Lower lobe of right lung (tissue), 2 donors: Measurements from ENCODE around the gene ARHGAP23. TPM values are rescaled to one million over a fixed set of nuclear protein-coding genes. Genes with fewer than 3 reads are reported as not detected.
A peak's percentile ranks its signal among the peaks of the same experiment; 100 is the strongest.

Source experiments
- ATAC-seq, 2 donors: fragments of 200-7000 bp; cut with Tn5 transposase; one replicate each; pipeline ENCODE4 v1.9.1; 2020 to 2022; ENCODE audit warnings: mild to moderate bottlenecking in 2 of 2, moderate library complexity in 2 of 2
- DNase-seq: peaks from one replicate; pipeline ENCODE4 v3.0.0-alpha.2; 2020
- H3K27ac ChIP-seq: fragments of 200-600 bp; one replicate; pipeline ENCODE4 v1.8.0; 2022
- H3K27me3 ChIP-seq: fragments of 200-600 bp; one replicate; pipeline ENCODE4 v1.8.0; 2022; ENCODE audit warnings: low read depth
- H3K36me3 ChIP-seq: fragments of 200-600 bp; one replicate; pipeline ENCODE4 v1.8.0; 2022; ENCODE audit warnings: mild to moderate bottlenecking
- H3K4me1 ChIP-seq: fragments of 200-600 bp; one replicate; pipeline ENCODE4 v1.8.0; 2022
- H3K4me3 ChIP-seq: fragments of 200-600 bp; one replicate; pipeline ENCODE4 v1.8.0; 2022; ENCODE audit warnings: mild to moderate bottlenecking
- H3K9me3 ChIP-seq: fragments of 200-600 bp; one replicate; pipeline ENCODE4 v1.8.0; 2022
- CTCF ChIP-seq: fragments of 200-600 bp; IDR thresholded peaks from one replicate; pipeline ENCODE4 v1.8.0; 2022; ENCODE audit warnings: antibody characterized with exemption, mild to moderate bottlenecking
- intact Hi-C: fragments of 100-400 bp; cut with DNase I; formaldehyde crosslinking; loops from one replicate; pipeline ENCODE4 v1.11.0; 2022
- total RNA-seq: library from RNA; stranded (reverse); fragmentation: NEBNext Ultra II Directional; extraction: Animal tissue kit (Norgen Biotek cat#: 25700); gene quantifications from one replicate; pipeline ENCODE4 v1.2.1, GENCODE V29; 2021
- donor health status: DM: no; HTN: yes; CAD: no; lungs with severe emphysema.

The ARHGAP23 gene
- total RNA-seq, 1 donor from 2014 or later: 48.4 TPM

GRCh38 chr17:38448208-38448771, 20.0 kb downstream of the ARHGAP23 start:
- Histone ChIP-seq H3K27ac (peak overlapping the region; percentile 68), H3K4me1 (peaks cover 58% of the 10 kb centered on the region), H3K9me3 (no peaks in the 10 kb centered on the region), H3K27me3 (peaks cover 8% of the 10 kb centered on the region), H3K4me3 (no peak overlapping the region), H3K36me3 (no peaks in the 10 kb centered on the region)
- DNase-seq (no peak), ATAC-seq (no peak)
- intact Hi-C loops: no loop called here
- no peak for TF ChIP-seq CTCF

- no peak for TF ChIP-seq CTCF
- H3K36me3 ChIP-seq: no peaks in the 10 kb centered on the region
- peak overlapping the region; percentile 68 for H3K27ac ChIP-seq
- H3K27me3 ChIP-seq: peaks cover 12% of the 10 kb centered on the region
- peaks cover 52% of the 10 kb centered on the region for H3K4me1 ChIP-seq
- ATAC-seq: no peak
- intact Hi-C loops: no loop called here
- H3K9me3 ChIP-seq: no peaks in the 10 kb centered on the region
- no peak overlapping the region for H3K4me3 ChIP-seq
- no peak for DNase-seq
Observed at GRCh38 chr17:38449364-38449763, 21.1 kb downstream of the ARHGAP23 start.

DNA sequence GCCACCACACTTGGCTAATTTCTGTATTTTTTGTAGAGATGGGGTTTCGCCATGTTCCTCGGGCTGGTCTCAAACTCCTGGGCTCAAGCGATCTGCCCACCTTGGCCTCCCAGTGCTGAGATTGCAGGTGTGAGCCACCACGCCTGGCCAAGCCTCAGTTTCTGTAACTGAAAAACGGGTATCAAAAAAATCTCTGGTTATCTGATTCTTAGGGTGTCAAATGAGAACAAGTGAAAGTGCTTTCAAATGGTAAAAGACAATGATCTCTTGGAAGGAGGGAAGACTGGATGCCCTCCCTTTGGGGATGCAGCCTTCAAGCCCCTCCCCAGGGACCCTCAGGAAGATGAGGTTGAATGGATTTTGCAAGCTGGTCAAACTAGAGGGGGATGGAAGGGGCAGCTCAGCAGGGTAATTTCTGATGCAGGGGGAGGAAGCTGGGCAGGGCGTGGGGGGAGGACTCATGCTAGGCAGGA, 22.3 kb downstream of the ARHGAP23 start:
- Histone ChIP-seq H3K27me3 (peaks cover 15% of the 10 kb centered on the region), H3K4me1 (peaks cover 61% of the 10 kb centered on the region), H3K9me3 (no peaks in the 10 kb centered on the region), H3K27ac (peak overlapping the region; percentile 68), H3K36me3 (no peaks in the 10 kb centered on the region), H3K4me3 (peak overlapping the region; percentile 35)
- no peak for TF ChIP-seq CTCF
- DNase-seq: no peak
- ATAC-seq: no peak
- intact Hi-C loops: no loop called here

DNA sequence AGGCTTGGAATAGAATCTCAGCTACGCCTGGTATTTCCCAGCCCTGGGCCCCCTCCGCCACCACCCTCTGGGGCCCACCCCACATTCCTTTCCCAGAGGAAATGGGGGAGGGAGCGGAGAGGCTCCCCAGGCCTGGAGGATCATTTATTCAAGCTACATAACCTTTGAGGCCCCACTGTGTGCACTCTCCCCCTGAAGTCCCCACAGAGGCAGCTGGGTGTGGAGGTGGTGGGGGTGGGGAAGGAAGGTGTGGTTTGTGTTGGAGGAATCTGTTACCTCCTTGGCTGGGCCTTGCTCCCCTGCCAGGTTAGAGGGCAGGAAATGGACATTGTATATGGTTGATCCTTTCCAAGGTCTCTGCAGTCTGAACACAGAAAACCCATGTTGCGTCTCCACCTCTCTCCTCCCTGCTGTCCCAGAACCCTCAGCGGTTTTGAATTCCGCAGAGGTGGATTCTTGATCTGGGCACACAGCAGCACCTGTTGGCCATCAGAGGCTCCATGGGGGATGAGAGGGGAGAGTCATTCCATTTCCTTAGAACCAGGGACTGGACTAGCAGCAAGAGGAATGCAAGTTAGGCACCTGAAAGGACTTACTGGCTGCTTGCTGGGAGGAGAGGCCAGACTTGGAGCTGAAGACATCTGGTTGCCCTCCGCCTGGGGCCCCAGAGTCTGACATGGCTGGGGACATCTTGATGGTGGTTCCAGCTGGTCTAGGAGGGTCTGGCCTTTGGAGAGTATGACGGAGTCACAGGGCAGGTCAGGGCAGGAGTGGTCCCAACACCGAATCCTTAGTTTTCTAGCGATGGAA, 23.0 kb downstream of the ARHGAP23 start:
- Histone ChIP-seq H3K4me3 (peak overlapping the region; percentile 35), H3K4me1 (peaks cover 67% of the 10 kb centered on the region)
- peak; percentile 58 to 61 for ATAC-seq

More for the DNA sequence above, 23.0 kb downstream of the ARHGAP23 start:
- Histone ChIP-seq H3K27ac (peak overlapping the region; percentile 87), H3K36me3 (no peaks in the 10 kb centered on the region), H3K27me3 (peaks cover 15% of the 10 kb centered on the region), H3K9me3 (no peaks in the 10 kb centered on the region)
- TF ChIP-seq CTCF: no peak
- intact Hi-C loops: no loop called here
- DNase-seq: peak; percentile 64
